Fibroblast of lung (primary cell): ENCODE results near the gene TMEM222. TPM values are rescaled to one million over a fixed set of nuclear protein-coding genes. Genes with fewer than 3 reads are reported as not detected.

ENCODE experiments used
- DNase-seq, 2 donors: peaks; one replicate each; pipeline versions ENCODE4 v3.0.0 to v3.0.0-alpha.2; 2010; ENCODE audit warnings: low read depth in 2 of 2
- H2AFZ ChIP-seq: 2 replicates; pipeline ENCODE4 v1.5.1; 2012; ENCODE audit warnings: low read length, control low read depth, inconsistent platforms
- H3K27ac ChIP-seq: 2 replicates; pipeline ENCODE4 v1.5.1; 2011; ENCODE audit warnings: low read length, control low read depth; ENCODE audit not compliant: insufficient read depth
- H3K27me3 ChIP-seq: 2 replicates; pipeline ENCODE4 v1.5.1; 2011; ENCODE audit warnings: mild to moderate bottlenecking, low read length; ENCODE audit not compliant: control insufficient read depth, insufficient read depth
- H3K36me3 ChIP-seq: 2 replicates; pipeline ENCODE4 v1.5.1; 2011; ENCODE audit warnings: low read length; ENCODE audit not compliant: control insufficient read depth, insufficient read depth
- H3K4me1 ChIP-seq: 2 replicates; pipeline ENCODE4 v1.5.1; 2011; ENCODE audit warnings: low read length; ENCODE audit not compliant: control insufficient read depth, insufficient read depth; ENCODE audit errors: extremely low read depth
- H3K4me2 ChIP-seq: 2 replicates; pipeline ENCODE4 v1.5.1; 2011; ENCODE audit warnings: low read length, control low read depth; ENCODE audit not compliant: insufficient read depth; ENCODE audit errors: extremely low read depth
- H3K4me3 ChIP-seq, 4 experiments: fragments of 200-600 bp in 1 of 4; sonication (generic) in 1 of 4; replicated peaks in 1 of 4; 2 replicates each; pipeline ENCODE4 v1.5.1; 2011 to 2016; ENCODE audit warnings: low read length in 4 of 4, low read depth in 3 of 4, mild to moderate bottlenecking in 3 of 4, control low read depth in 2 of 4, inconsistent platforms in 1 of 4, mixed read lengths in 1 of 4; ENCODE audit not compliant: insufficient read depth in 1 of 4; ENCODE audit errors: control extremely low read depth in 1 of 4
- H3K79me2 ChIP-seq: 2 replicates; pipeline ENCODE4 v1.5.1; 2012; ENCODE audit warnings: mild to moderate bottlenecking, low read length, inconsistent platforms; ENCODE audit not compliant: control insufficient read depth, insufficient read depth
- H3K9ac ChIP-seq: 2 replicates; pipeline ENCODE4 v1.5.1; 2011; ENCODE audit warnings: mild to moderate bottlenecking, low read length, control low read depth; ENCODE audit not compliant: insufficient read depth
- H3K9me3 ChIP-seq: 2 replicates; pipeline ENCODE4 v1.5.1; 2012; ENCODE audit warnings: low read depth, low read length; ENCODE audit not compliant: control insufficient read depth, insufficient read depth
- H4K20me1 ChIP-seq: 2 replicates; pipeline ENCODE4 v1.5.1; 2011; ENCODE audit warnings: low read length; ENCODE audit not compliant: control insufficient read depth, insufficient read depth; ENCODE audit errors: extremely low read depth
- EZH2 ChIP-seq: IDR thresholded peaks from 2 replicates; pipeline ENCODE4 v1.5.1; 2012; ENCODE audit warnings: low read length, control low read depth, mild to moderate bottlenecking; ENCODE audit errors: missing control alignments
- polyA plus RNA-seq, 2 donors: library from polyadenylated mRNA; depleted of rRNA in 1 of 2; stranded (reverse) in 1 of 2; unstranded in 1 of 2; fragments of >200 nt; gene quantifications; 2 replicates each; pipeline ENCODE4 v1.2.1, GENCODE V29; 2011 to 2012; ENCODE audit warnings: missing spikeins in 1 of 2
- total RNA-seq: library from RNA; depleted of rRNA; stranded (reverse); fragments of >200 nt; gene quantifications from 2 replicates; pipeline ENCODE4 v1.2.1, GENCODE V29; 2014
- TF ChIP-seq, protein P1 (sequence below), 2 donors: IDR thresholded peaks in 1 of 2; conservative IDR thresholded peaks in 1 of 2; 1 replicate in 1 of 2; 2 replicates in 1 of 2; pipeline ENCODE4 v1.5.1; 2011 to 2012; ENCODE audit warnings: low read length in 2 of 2, control low read depth in 1 of 2, inconsistent platforms in 1 of 2, low read depth in 1 of 2, mild to moderate bottlenecking in 1 of 2

The TMEM222 gene
- total and polyA plus RNA-seq, 2 donors (not counting 1 experiment from before 2014, with no cell fraction given) = 21.6 to 37.1 TPM

DNA sequence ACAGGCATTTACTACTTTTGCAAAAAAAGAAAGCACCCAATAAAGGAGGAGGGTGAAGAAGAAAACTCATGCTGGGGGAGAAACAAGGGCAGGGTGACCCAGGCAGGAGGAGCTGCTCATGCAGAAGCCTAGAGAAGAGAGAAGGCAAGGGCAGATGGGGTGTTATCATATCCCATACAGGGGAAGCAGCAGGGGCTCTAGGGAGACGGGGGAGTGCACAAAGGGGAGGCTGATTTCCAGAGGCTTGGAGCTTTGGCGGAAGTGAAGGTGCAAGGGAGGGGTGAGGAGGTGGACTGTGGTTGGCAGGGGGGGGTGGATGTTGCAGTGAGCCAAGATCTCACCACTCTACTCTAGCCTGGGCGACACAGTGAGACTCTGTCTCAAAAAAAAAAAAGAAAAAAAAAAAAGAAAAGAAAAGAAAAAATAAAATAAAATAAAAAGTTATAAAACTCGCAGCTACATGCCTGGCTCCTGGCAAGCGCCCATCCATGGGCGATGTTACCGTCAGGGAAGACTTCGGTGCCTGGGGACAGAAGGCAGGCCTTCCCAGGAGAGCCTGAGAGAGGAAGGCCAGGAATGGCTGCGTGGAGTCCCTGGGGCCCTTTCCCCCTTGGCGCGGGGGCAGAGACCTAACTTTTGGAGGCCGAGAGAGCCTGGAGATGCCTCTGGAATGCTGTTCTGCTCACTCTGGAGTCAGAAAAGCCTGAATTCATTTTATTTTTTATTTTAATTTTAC is 56.0 kb downstream of the TMEM222 start:
- H3K36me3 ChIP-seq = no peaks in the 10 kb centered on the region
- no peak overlapping the region for H3K4me2 ChIP-seq
- H3K4me1 ChIP-seq = no peaks in the 10 kb centered on the region
- H3K79me2 ChIP-seq = no peaks in the 10 kb centered on the region
- no peak overlapping the region for H3K4me3 ChIP-seq
- peaks cover 8% of the 10 kb centered on the region for H3K27me3 ChIP-seq
- no peak for DNase-seq
- TF ChIP-seq, protein P1, sequence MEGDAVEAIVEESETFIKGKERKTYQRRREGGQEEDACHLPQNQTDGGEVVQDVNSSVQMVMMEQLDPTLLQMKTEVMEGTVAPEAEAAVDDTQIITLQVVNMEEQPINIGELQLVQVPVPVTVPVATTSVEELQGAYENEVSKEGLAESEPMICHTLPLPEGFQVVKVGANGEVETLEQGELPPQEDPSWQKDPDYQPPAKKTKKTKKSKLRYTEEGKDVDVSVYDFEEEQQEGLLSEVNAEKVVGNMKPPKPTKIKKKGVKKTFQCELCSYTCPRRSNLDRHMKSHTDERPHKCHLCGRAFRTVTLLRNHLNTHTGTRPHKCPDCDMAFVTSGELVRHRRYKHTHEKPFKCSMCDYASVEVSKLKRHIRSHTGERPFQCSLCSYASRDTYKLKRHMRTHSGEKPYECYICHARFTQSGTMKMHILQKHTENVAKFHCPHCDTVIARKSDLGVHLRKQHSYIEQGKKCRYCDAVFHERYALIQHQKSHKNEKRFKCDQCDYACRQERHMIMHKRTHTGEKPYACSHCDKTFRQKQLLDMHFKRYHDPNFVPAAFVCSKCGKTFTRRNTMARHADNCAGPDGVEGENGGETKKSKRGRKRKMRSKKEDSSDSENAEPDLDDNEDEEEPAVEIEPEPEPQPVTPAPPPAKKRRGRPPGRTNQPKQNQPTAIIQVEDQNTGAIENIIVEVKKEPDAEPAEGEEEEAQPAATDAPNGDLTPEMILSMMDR (conservative IDR thresholded peaks at IDR 0.05 in 1 of 2, IDR thresholded peaks at IDR 0.05 in 1 of 2; ENCODE audit: low read depth in 1 of 2, low read length in 2 of 2) = no peak
- no peak for TF ChIP-seq EZH2
- H3K27ac ChIP-seq = no peak overlapping the region
- no peak overlapping the region for H2AFZ ChIP-seq
- H3K9ac ChIP-seq = no peak overlapping the region
- H4K20me1 ChIP-seq = no peaks in the 10 kb centered on the region
- H3K9me3 ChIP-seq = no peaks in the 10 kb centered on the region

DNA sequence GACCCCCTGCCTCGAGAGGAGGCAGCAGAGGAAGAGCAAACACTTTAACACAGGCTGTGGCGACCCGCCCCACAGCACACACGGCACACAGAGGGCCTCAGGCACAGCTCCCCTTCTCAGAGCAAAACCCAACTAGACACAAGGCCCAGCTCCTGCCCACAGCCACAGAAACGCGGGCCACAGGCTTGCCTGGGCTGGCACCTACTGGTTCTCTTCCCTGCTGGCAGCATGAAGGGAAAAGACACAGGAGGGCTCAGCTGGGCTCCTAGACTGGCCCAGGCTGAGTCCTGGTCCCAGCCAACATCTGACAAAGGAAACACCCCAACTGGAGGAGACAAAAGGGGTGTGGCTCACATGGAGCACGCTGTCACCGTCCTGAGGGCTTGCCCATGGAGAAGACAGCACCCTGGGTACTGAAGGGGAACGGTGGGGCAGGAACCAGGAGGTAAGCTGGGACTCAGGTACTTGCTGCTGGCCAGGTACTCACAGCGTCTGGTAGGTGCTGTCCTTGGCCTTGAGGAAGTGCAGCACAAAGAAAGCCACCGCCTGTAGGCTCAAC is 57.7 kb downstream of the TMEM222 start:
- Histone ChIP-seq H4K20me1 (no peaks in the 10 kb centered on the region), H3K27ac (no peak overlapping the region), H3K4me1 (no peaks in the 10 kb centered on the region), H3K9me3 (no peaks in the 10 kb centered on the region), H3K36me3 (no peaks in the 10 kb centered on the region), H3K27me3 (peaks cover 5% of the 10 kb centered on the region), H2AFZ (no peak overlapping the region), H3K79me2 (no peaks in the 10 kb centered on the region), H3K9ac (no peak overlapping the region), H3K4me3 (no peak overlapping the region), H3K4me2 (no peak overlapping the region)
- no peak for DNase-seq
- no peak for TF ChIP-seq EZH2
- TF ChIP-seq, protein P1 (conservative IDR thresholded peaks at IDR 0.05 in 1 of 2, IDR thresholded peaks at IDR 0.05 in 1 of 2; ENCODE audit: low read depth in 1 of 2, low read length in 2 of 2) = no peak

DNA sequence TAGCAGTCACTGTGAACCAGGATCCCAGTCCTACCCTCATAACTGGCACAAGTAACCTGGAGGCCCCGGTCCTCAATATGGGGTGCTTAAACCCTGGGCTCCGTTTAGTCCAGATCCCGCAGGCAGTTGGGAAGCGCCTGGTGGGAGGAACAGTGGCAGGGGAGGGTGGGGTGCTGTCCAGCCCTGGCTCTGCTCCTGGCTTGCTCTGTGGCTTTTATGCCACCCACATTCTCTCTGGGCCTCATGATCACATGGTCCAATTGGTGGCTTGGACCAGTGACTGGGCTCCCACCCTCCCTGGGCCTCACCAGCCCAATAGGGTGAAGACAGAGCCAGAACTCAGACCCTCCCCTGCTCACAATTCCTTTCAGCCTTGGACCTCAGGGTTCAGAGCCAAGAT is 58.3 kb downstream of the TMEM222 start:
- H3K4me2 ChIP-seq = no peak overlapping the region
- no peaks in the 10 kb centered on the region for H3K79me2 ChIP-seq
- H3K4me1 ChIP-seq = no peaks in the 10 kb centered on the region
- H3K9me3 ChIP-seq = no peaks in the 10 kb centered on the region
- no peak overlapping the region for H2AFZ ChIP-seq
- no peaks in the 10 kb centered on the region for H3K36me3 ChIP-seq
- DNase-seq = no peak
- no peak overlapping the region for H3K27ac ChIP-seq
- no peak overlapping the region for H3K9ac ChIP-seq
- H3K27me3 ChIP-seq = peaks cover 4% of the 10 kb centered on the region
- no peaks in the 10 kb centered on the region for H4K20me1 ChIP-seq
- H3K4me3 ChIP-seq = no peak overlapping the region
- TF ChIP-seq, protein P1 (conservative IDR thresholded peaks at IDR 0.05 in 1 of 2, IDR thresholded peaks at IDR 0.05 in 1 of 2; ENCODE audit: low read depth in 1 of 2, low read length in 2 of 2) = no peak
- no peak for TF ChIP-seq EZH2
